Vagina (tissue), 2 donors: ENCODE results near the gene ATP8A1. TPM values are rescaled to one million over a fixed set of nuclear protein-coding genes. Genes with fewer than 3 reads are reported as not detected.

Source experiments
- DNase-seq, 2 donors: peaks; one replicate each; pipeline ENCODE4 v3.0.0-alpha.2; 2017; ENCODE audit errors: extremely low spot score in 2 of 2
- H3K27ac ChIP-seq: fragments of 200-600 bp; sonication (generic); one replicate; pipeline ENCODE4 v1.5.1; 2019
- H3K27me3 ChIP-seq: fragments of 200-600 bp; sonication (generic); one replicate; pipeline ENCODE4 v1.5.1; 2019
- H3K36me3 ChIP-seq, 2 donors: fragments of 200-600 bp; sonication (generic); one replicate each; pipeline ENCODE4 v1.5.1; 2017 to 2019
- H3K4me1 ChIP-seq: fragments of 200-600 bp; sonication (generic); one replicate; pipeline ENCODE4 v1.5.1; 2019
- H3K4me3 ChIP-seq, 2 donors: fragments of 200-600 bp; sonication (generic); 1 replicate in 1 of 2; 2 replicates in 1 of 2; pipeline ENCODE4 v1.5.1; 2016 to 2019
- H3K9me3 ChIP-seq: fragments of 200-600 bp; sonication (generic); one replicate; pipeline ENCODE4 v1.5.1; 2019
- POLR2A ChIP-seq, 2 donors: fragments of 450-650 bp; IDR thresholded peaks; one replicate each; pipeline ENCODE4 v1.6.1; 2017; ENCODE audit warnings: antibody characterized with exemption in 2 of 2, mild to moderate bottlenecking in 2 of 2, moderate library complexity in 2 of 2
- POLR2AphosphoS5 ChIP-seq, 2 donors: sonication (generic); formaldehyde crosslinking; IDR thresholded peaks; one replicate each; pipeline ENCODE4 v1.9.0; 2017; ENCODE audit warnings: antibody characterized with exemption in 2 of 2, mild to moderate bottlenecking in 2 of 2, low read depth in 1 of 2; ENCODE audit not compliant: insufficient read depth in 1 of 2
- intact Hi-C: fragments of 100-400 bp; cut with DNase I; formaldehyde crosslinking; loops from one replicate; pipeline ENCODE4 v1.15.1; 2023
- total RNA-seq: library from RNA; depleted of rRNA; stranded (reverse); fragments of >200 nt; gene quantifications from one replicate; pipeline ENCODE4 v1.2.3, GENCODE V29; 2016
- TF ChIP-seq, protein P1 (sequence below), 3 experiments: fragments of 450-650 bp in 2 of 3; fragments of 200-600 bp in 1 of 3; sonication (generic) in 1 of 3; IDR thresholded peaks; one replicate each; pipeline ENCODE4 v1.5.1; 2017 to 2019; ENCODE audit warnings: antibody characterized with exemption in 3 of 3, mild to moderate bottlenecking in 2 of 3, moderate library complexity in 2 of 3

The ATP8A1 gene
- total RNA-seq, 1 donor from 2014 or later = 10.8 TPM

GRCh38 chr4:42633605-42634388 is 23.1 kb downstream of the ATP8A1 start:
- no peak overlapping the region for H3K27ac ChIP-seq
- no peaks in the 10 kb centered on the region for H3K9me3 ChIP-seq
- no peaks in the 10 kb centered on the region for H3K36me3 ChIP-seq
- no peak for DNase-seq
- no peaks in the 10 kb centered on the region for H3K4me1 ChIP-seq
- H3K27me3 ChIP-seq = no peaks in the 10 kb centered on the region
- intact Hi-C loops = no loop called here
- no peak for TF ChIP-seq POLR2AphosphoS5 (IDR thresholded peaks at IDR 0.05; ENCODE audit: insufficient read depth in 1 of 2, low read depth in 1 of 2)
- H3K4me3 ChIP-seq = no peak overlapping the region

GRCh38 chr4:42632653-42633382 is 24.1 kb downstream of the ATP8A1 start:
- no peaks in the 10 kb centered on the region for H3K4me1 ChIP-seq
- no peak overlapping the region for H3K27ac ChIP-seq
- no peak for DNase-seq
- H3K36me3 ChIP-seq = no peaks in the 10 kb centered on the region
- intact Hi-C loops = no loop called here
- no peak overlapping the region for H3K4me3 ChIP-seq
- no peaks in the 10 kb centered on the region for H3K27me3 ChIP-seq
- TF ChIP-seq POLR2AphosphoS5 (IDR thresholded peaks at IDR 0.05; ENCODE audit: insufficient read depth in 1 of 2, low read depth in 1 of 2) (no peak), POLR2A (IDR thresholded peaks at IDR 0.05) (no peak)
- TF ChIP-seq, protein P1, sequence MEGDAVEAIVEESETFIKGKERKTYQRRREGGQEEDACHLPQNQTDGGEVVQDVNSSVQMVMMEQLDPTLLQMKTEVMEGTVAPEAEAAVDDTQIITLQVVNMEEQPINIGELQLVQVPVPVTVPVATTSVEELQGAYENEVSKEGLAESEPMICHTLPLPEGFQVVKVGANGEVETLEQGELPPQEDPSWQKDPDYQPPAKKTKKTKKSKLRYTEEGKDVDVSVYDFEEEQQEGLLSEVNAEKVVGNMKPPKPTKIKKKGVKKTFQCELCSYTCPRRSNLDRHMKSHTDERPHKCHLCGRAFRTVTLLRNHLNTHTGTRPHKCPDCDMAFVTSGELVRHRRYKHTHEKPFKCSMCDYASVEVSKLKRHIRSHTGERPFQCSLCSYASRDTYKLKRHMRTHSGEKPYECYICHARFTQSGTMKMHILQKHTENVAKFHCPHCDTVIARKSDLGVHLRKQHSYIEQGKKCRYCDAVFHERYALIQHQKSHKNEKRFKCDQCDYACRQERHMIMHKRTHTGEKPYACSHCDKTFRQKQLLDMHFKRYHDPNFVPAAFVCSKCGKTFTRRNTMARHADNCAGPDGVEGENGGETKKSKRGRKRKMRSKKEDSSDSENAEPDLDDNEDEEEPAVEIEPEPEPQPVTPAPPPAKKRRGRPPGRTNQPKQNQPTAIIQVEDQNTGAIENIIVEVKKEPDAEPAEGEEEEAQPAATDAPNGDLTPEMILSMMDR (IDR thresholded peaks at IDR 0.05) = no peak
- no peaks in the 10 kb centered on the region for H3K9me3 ChIP-seq

GRCh38 chr4:42630908-42631307 is 26.0 kb downstream of the ATP8A1 start:
- Histone ChIP-seq H3K4me1 (no peaks in the 10 kb centered on the region), H3K27me3 (no peaks in the 10 kb centered on the region), H3K27ac (no peak overlapping the region), H3K36me3 (no peaks in the 10 kb centered on the region), H3K4me3 (no peak overlapping the region), H3K9me3 (no peaks in the 10 kb centered on the region)
- TF ChIP-seq POLR2A (IDR thresholded peaks at IDR 0.05) = no peak
- no peak for TF ChIP-seq POLR2AphosphoS5 (IDR thresholded peaks at IDR 0.05; ENCODE audit: insufficient read depth in 1 of 2, low read depth in 1 of 2)
- TF ChIP-seq, protein P1 (IDR thresholded peaks at IDR 0.05) = no peak
- DNase-seq = no peak
- intact Hi-C loops = no loop called here

- no peak for TF ChIP-seq POLR2A (IDR thresholded peaks at IDR 0.05)
- TF ChIP-seq POLR2AphosphoS5 (IDR thresholded peaks at IDR 0.05; ENCODE audit: insufficient read depth in 1 of 2, low read depth in 1 of 2) = no peak
- TF ChIP-seq, protein P1 (IDR thresholded peaks at IDR 0.05) = no peak
- Histone ChIP-seq H3K36me3 (no peaks in the 10 kb centered on the region), H3K27ac (no peak overlapping the region), H3K4me1 (no peaks in the 10 kb centered on the region), H3K9me3 (no peaks in the 10 kb centered on the region), H3K4me3 (no peak overlapping the region), H3K27me3 (no peaks in the 10 kb centered on the region)
- intact Hi-C loops = no loop called here
- DNase-seq = no peak
Observed at GRCh38 chr4:42628740-42629139, 28.2 kb downstream of the ATP8A1 start.

- DNase-seq = no peak
- Histone ChIP-seq H3K4me3 (no peak overlapping the region), H3K27me3 (no peaks in the 10 kb centered on the region), H3K36me3 (no peaks in the 10 kb centered on the region), H3K9me3 (no peaks in the 10 kb centered on the region), H3K27ac (no peak overlapping the region), H3K4me1 (no peaks in the 10 kb centered on the region)
- no peak for TF ChIP-seq POLR2A (IDR thresholded peaks at IDR 0.05)
- no peak for TF ChIP-seq POLR2AphosphoS5 (IDR thresholded peaks at IDR 0.05; ENCODE audit: insufficient read depth in 1 of 2, low read depth in 1 of 2)
- intact Hi-C loops = no loop called here
Observed at GRCh38 chr4:42627885-42628646, 28.8 kb downstream of the ATP8A1 start.
